Endothelial cell of umbilical vein (primary cell): ENCODE results near the gene GDPD4. TPM values are rescaled to one million over a fixed set of nuclear protein-coding genes. Genes with fewer than 3 reads are reported as not detected.

Experiments used
- BruUV-seq: library from RNA; stranded (reverse); fragments of 400-500 nt; replicated peaks from 2 replicates; lab custom pipeline; 2021; lab: Mats Ljungman, UMichigan
- CTCF ChIA-PET: fragments of 300-600, 350-600 bp; sonication (Branson Sonifier 250); formaldehyde crosslinking; loops from one replicate; lab custom pipeline; 2021; ENCODE audit warnings: antibody characterized with exemption, inconsistent platforms; lab: Charles Lee
- POLR2A ChIA-PET: fragments of 300-600, 350-600 bp; sonication (Branson Sonifier 250); formaldehyde crosslinking; loops from one replicate; lab custom pipeline; 2021; ENCODE audit warnings: antibody characterized with exemption, inconsistent platforms; lab: Charles Lee
- DNase-seq: peaks from one replicate; pipeline ENCODE4 v3.0.0-alpha.2; 2011; ENCODE audit warnings: low read depth, low spot score
- FAIRE-seq: peaks from 2 replicates; lab custom pipeline; 2011; peaks lifted over from hg19 to GRCh38; lab: Jason Lieb, UNC
- H2AFZ ChIP-seq: 2 replicates; pipeline ENCODE4 v1.6.0; 2012; ENCODE audit warnings: low read depth, low read length, control low read depth, inconsistent platforms
- H3K27ac ChIP-seq: 2 replicates; pipeline ENCODE4 v1.5.1; 2011; ENCODE audit warnings: low read depth, mild to moderate bottlenecking, control low read depth, low read length, moderate library complexity; ENCODE audit not compliant: insufficient read depth
- H3K27me3 ChIP-seq, 2 experiments: 2 replicates each; pipeline versions ENCODE4 v1.6.0 to v1.6.1; 2011; ENCODE audit warnings: low read length in 2 of 2, mixed read lengths in 1 of 2; ENCODE audit not compliant: control insufficient read depth in 2 of 2, insufficient read depth in 2 of 2
- H3K36me3 ChIP-seq, 2 experiments: 2 replicates in 1 of 2; 3 replicates in 1 of 2; pipeline ENCODE4 v1.5.1; 2011; ENCODE audit warnings: low read length in 2 of 2, mild to moderate bottlenecking in 1 of 2, moderate library complexity in 1 of 2; ENCODE audit not compliant: control insufficient read depth in 2 of 2, insufficient read depth in 2 of 2; ENCODE audit errors: extremely low read depth in 1 of 2
- H3K4me1 ChIP-seq: 3 replicates; pipeline ENCODE4 v1.5.1; 2011; ENCODE audit warnings: mild to moderate bottlenecking, low read length; ENCODE audit not compliant: control insufficient read depth, insufficient read depth; ENCODE audit errors: extremely low read depth
- H3K4me2 ChIP-seq: 2 replicates; pipeline ENCODE4 v1.6.1; 2011; ENCODE audit warnings: low read length, control low read depth, mixed read lengths; ENCODE audit not compliant: insufficient read depth
- H3K4me3 ChIP-seq, 3 experiments: fragments of 200-600 bp in 1 of 3; sonication (generic), shearing (Covaris generic) in 1 of 3; replicated peaks in 1 of 3; 2 replicates each; pipeline ENCODE4 v1.5.1; 2011 to 2016; ENCODE audit warnings: control low read depth in 3 of 3, low read length in 3 of 3, mild to moderate bottlenecking in 2 of 3, inconsistent platforms in 1 of 3, low read depth in 1 of 3, moderate library complexity in 1 of 3; ENCODE audit not compliant: insufficient read depth in 1 of 3
- H3K79me2 ChIP-seq: 2 replicates; pipeline ENCODE4 v1.6.0; 2012; ENCODE audit warnings: low read length, inconsistent platforms; ENCODE audit not compliant: control insufficient read depth, insufficient read depth
- H3K9ac ChIP-seq: replicated peaks from 2 replicates; pipeline ENCODE3; 2011; ENCODE audit warnings: low read length, control low read depth; ENCODE audit not compliant: insufficient read depth; ENCODE audit errors: extremely low read depth
- H3K9me1 ChIP-seq: replicated peaks from 3 replicates; pipeline ENCODE4 v1.6.0; 2011; ENCODE audit warnings: mild to moderate bottlenecking, low read length; ENCODE audit not compliant: control insufficient read depth, insufficient read depth; ENCODE audit errors: extremely low read depth
- H3K9me3 ChIP-seq: replicated peaks from 2 replicates; pipeline ENCODE4 v1.5.1; 2012; ENCODE audit warnings: low read length, inconsistent platforms; ENCODE audit not compliant: control insufficient read depth, insufficient read depth
- H4K20me1 ChIP-seq: replicated peaks from 2 replicates; pipeline ENCODE3; 2011; ENCODE audit warnings: mild to moderate bottlenecking, low read length; ENCODE audit not compliant: control insufficient read depth, insufficient read depth; ENCODE audit errors: extremely low read depth
- EZH2 ChIP-seq: IDR thresholded peaks from 2 replicates; pipeline ENCODE4 v1.6.1; 2012; ENCODE audit warnings: borderline replicate concordance, low read depth, mild to moderate bottlenecking, moderate library complexity, low read length, inconsistent platforms; ENCODE audit not compliant: severe bottlenecking
- FOS ChIP-seq: IDR thresholded peaks from 2 replicates; pipeline ENCODE4 v1.6.1; 2011; ENCODE audit warnings: mild to moderate bottlenecking, low read length, moderate library complexity, borderline replicate concordance; ENCODE audit not compliant: insufficient read depth
- GATA2 ChIP-seq: IDR thresholded peaks from 2 replicates; pipeline ENCODE4 v1.7.0; 2011; ENCODE audit warnings: low read depth, mild to moderate bottlenecking, moderate library complexity, mixed read lengths, low read length; ENCODE audit not compliant: insufficient read length, insufficient read depth
- JUN ChIP-seq: IDR thresholded peaks from 2 replicates; pipeline ENCODE4 v1.6.1; 2011; ENCODE audit warnings: borderline replicate concordance, low read depth; ENCODE audit not compliant: insufficient read length, insufficient read depth
- MYC ChIP-seq: IDR thresholded peaks from one replicate; pipeline ENCODE4 v1.6.1; 2011; ENCODE audit warnings: mild to moderate bottlenecking, low read depth, low read length
- POLR2A ChIP-seq: IDR thresholded peaks from 2 replicates; pipeline ENCODE4 v1.6.1; 2012; ENCODE audit warnings: low read depth, mild to moderate bottlenecking, control low read depth, low read length
- POLR2AphosphoS5 ChIP-seq: IDR thresholded peaks from 2 replicates; pipeline ENCODE4 v1.6.1; 2012; ENCODE audit warnings: low read depth, mild to moderate bottlenecking, control low read depth, low read length, moderate library complexity; ENCODE audit not compliant: insufficient read depth
- dilution Hi-C: fragments of 300-500 bp; cut with MboI; formaldehyde crosslinking; loops from one replicate; pipeline ENCODE4 v1.15.0; 2019; ENCODE audit warnings: low sequenced_read_pairs; ENCODE audit not compliant: extremely low pct_ligation_motif_present
- intact Hi-C: fragments of 100-400 bp; cut with micrococcal nuclease; formaldehyde crosslinking; loops from one replicate; pipeline ENCODE4 v1.10.0; 2022
- polyA plus RNA-seq, 4 experiments: library from polyadenylated mRNA; depleted of rRNA in 3 of 4; stranded (reverse) in 3 of 4; unstranded in 1 of 4; fragments of >200 nt; gene quantifications; 2 replicates each; pipeline versions ENCODE4 v1.2.1 to v1.2.3, GENCODE V29; 2011 to 2012; ENCODE audit warnings: missing spikeins in 1 of 4
- total RNA-seq: library from RNA; stranded (reverse); gene quantifications from 2 replicates; pipeline ENCODE4 v1.2.3, GENCODE V29; 2021
- TF ChIP-seq, protein P1 (sequence below), 2 donors: IDR thresholded peaks; 1 replicate in 1 of 2; 2 replicates in 1 of 2; pipeline ENCODE4 v1.5.1; 2011; ENCODE audit warnings: low read length in 2 of 2, mild to moderate bottlenecking in 2 of 2, moderate library complexity in 2 of 2, control low read depth in 1 of 2, inconsistent platforms in 1 of 2, low read depth in 1 of 2; ENCODE audit not compliant: insufficient read depth in 1 of 2; ENCODE audit errors: extremely low read depth in 1 of 2
- TF ChIP-seq, protein P2 (sequence below): IDR thresholded peaks from 2 replicates; pipeline ENCODE4 v1.6.1; 2011; ENCODE audit not compliant: insufficient read depth, insufficient read length

Gene GDPD4
- total and polyA plus RNA-seq, 2 donors (not counting 3 experiments of a cell fraction or from before 2014, with no cell fraction given), result not detected

- Histone ChIP-seq H3K79me2 (no peaks in the 10 kb centered on the region), H3K4me3 (no peak overlapping the region), H4K20me1 (no peaks in the 10 kb centered on the region), H3K9ac (no peak overlapping the region), H3K9me1 (no peaks in the 10 kb centered on the region), H3K27me3 (no peaks in the 10 kb centered on the region), H3K4me2 (no peak overlapping the region), H3K27ac (no peak overlapping the region), H3K4me1 (no peaks in the 10 kb centered on the region), H2AFZ (no peak overlapping the region), H3K36me3 (no peaks in the 10 kb centered on the region), H3K9me3 (no peaks in the 10 kb centered on the region)
- POLR2A ChIA-PET, result no interaction called here
- FAIRE-seq (no peak), DNase-seq (no peak)
- dilution Hi-C loops (no loop called here), intact Hi-C loops (no loop called here)
- CTCF ChIA-PET, result no interaction called here
- no TSS peak for BruUV-seq
- no peak for TF ChIP-seq FOS
- TF ChIP-seq MYC, result no peak
- TF ChIP-seq, protein P1, sequence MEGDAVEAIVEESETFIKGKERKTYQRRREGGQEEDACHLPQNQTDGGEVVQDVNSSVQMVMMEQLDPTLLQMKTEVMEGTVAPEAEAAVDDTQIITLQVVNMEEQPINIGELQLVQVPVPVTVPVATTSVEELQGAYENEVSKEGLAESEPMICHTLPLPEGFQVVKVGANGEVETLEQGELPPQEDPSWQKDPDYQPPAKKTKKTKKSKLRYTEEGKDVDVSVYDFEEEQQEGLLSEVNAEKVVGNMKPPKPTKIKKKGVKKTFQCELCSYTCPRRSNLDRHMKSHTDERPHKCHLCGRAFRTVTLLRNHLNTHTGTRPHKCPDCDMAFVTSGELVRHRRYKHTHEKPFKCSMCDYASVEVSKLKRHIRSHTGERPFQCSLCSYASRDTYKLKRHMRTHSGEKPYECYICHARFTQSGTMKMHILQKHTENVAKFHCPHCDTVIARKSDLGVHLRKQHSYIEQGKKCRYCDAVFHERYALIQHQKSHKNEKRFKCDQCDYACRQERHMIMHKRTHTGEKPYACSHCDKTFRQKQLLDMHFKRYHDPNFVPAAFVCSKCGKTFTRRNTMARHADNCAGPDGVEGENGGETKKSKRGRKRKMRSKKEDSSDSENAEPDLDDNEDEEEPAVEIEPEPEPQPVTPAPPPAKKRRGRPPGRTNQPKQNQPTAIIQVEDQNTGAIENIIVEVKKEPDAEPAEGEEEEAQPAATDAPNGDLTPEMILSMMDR (IDR thresholded peaks at IDR 0.05; ENCODE audit: extremely low read depth in 1 of 2, insufficient read depth in 1 of 2, low read depth in 1 of 2, low read length in 2 of 2), result no peak
- no peak for TF ChIP-seq POLR2A
- no peak for TF ChIP-seq POLR2AphosphoS5
- no peak for TF ChIP-seq EZH2
- TF ChIP-seq, protein P2, sequence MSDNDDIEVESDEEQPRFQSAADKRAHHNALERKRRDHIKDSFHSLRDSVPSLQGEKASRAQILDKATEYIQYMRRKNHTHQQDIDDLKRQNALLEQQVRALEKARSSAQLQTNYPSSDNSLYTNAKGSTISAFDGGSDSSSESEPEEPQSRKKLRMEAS, result no peak
- no peak for TF ChIP-seq GATA2
- TF ChIP-seq JUN, result no peak
Observed at GRCh38 chr11:77345621-77346020, 44.1 kb upstream of the GDPD4 start.
